K562 (cell line): Measurements from ENCODE around the gene FCRLA. TPM values are rescaled to one million over a fixed set of nuclear protein-coding genes. Genes with fewer than 3 reads are reported as not detected.

Experiments
- ARID3B ChIP-seq: fragments of 250-450 bp; sonication (Bioruptor Pico); IDR thresholded peaks from 2 replicates; pipeline ENCODE4 v1.4.0; 2020; ENCODE audit warnings: borderline replicate concordance
- BACH1 ChIP-seq: fragments of 200-800 bp; sonication (Bioruptor generic); IDR thresholded peaks from 2 replicates; pipeline ENCODE4 v1.6.1; 2016; ENCODE audit warnings: missing genetic modification characterization, missing compliant biosample characterization
- DMBX1 ChIP-seq: fragments of 250-450 bp; sonication (Bioruptor Pico); IDR thresholded peaks from 2 replicates; pipeline ENCODE4 v1.8.0; 2022; ENCODE audit warnings: inconsistent platforms, mild to moderate bottlenecking, moderate library complexity, borderline replicate concordance
- KLF10 ChIP-seq: fragments of 250-450 bp; sonication (Bioruptor Pico); IDR thresholded peaks from 2 replicates; pipeline ENCODE4 v1.6.1; 2021; ENCODE audit warnings: matching md5 sums
- MCM2 ChIP-seq: fragments of 450-650 bp; IDR thresholded peaks from 2 replicates; pipeline ENCODE4 v1.6.1; 2017; ENCODE audit warnings: low read depth, mild to moderate bottlenecking
- MGA ChIP-seq: fragments of 450-650 bp; IDR thresholded peaks from 2 replicates; pipeline ENCODE4 v1.6.1; 2016; ENCODE audit warnings: mild to moderate bottlenecking, moderate library complexity
- RFX5 ChIP-seq: IDR thresholded peaks from 2 replicates; pipeline ENCODE4 v1.6.1; 2011; ENCODE audit warnings: low read depth, mild to moderate bottlenecking, improper control_type of control experiment, low read length
- SFPQ ChIP-seq: fragments of 200-400 bp; formaldehyde crosslinking; IDR thresholded peaks from 2 replicates; pipeline ENCODE4 v1.6.1; 2017; ENCODE audit warnings: mild to moderate bottlenecking, low read depth, low read length, moderate library complexity
- VEZF1 ChIP-seq: fragments of 200-800 bp; sonication (Bioruptor generic); IDR thresholded peaks from 2 replicates; pipeline ENCODE4 v1.6.1; 2017; ENCODE audit warnings: missing genetic modification characterization, missing compliant biosample characterization
- ZNF217 ChIP-seq: sonication (generic); formaldehyde crosslinking; IDR thresholded peaks from 2 replicates; pipeline ENCODE4 v1.8.0; 2022; ENCODE audit warnings: mild to moderate bottlenecking, missing genetic modification reagents
- polyA plus RNA-seq, 8 experiments: library from polyadenylated mRNA; depleted of rRNA in 4 of 8; stranded (reverse) in 5 of 8; unstranded in 3 of 8; fragments of >200 nt; fragmentation: Nextera tagmentation in 2 of 8; fragmentation: Illumina TruSeq in 1 of 8; extraction: Ambion mirVana in 2 of 8; extraction: Trizol in 1 of 8; gene quantifications; 2 replicates each; pipeline versions ENCODE4 v1.2.1 to v1.2.3, GENCODE V29; 2011 to 2014; ENCODE audit warnings: inconsistent platforms in 1 of 8, missing spikeins in 1 of 8
- total RNA-seq, 7 experiments: library from RNA; depleted of rRNA in 6 of 7; stranded (reverse); fragments of >200 nt in 6 of 7; fragmentation: Illumina TruSeq in 2 of 7; extraction: Trizol in 2 of 7; gene quantifications; 2 replicates each; pipeline versions ENCODE4 v1.2.1 to v1.2.3, GENCODE V29; 2011 to 2021; ENCODE audit warnings: low replicate concordance in 1 of 7

The FCRLA gene
- total and polyA plus RNA-seq, 9 of the 15 experiments (the other 6 are each of a cell fraction or from before 2014, with no cell fraction given): 0.09 to 0.84 (median 0.44) TPM

- no peak for TF ChIP-seq MGA
- no peak for TF ChIP-seq RFX5
- TF ChIP-seq DMBX1 (CRISPR knock-in tag): 0 out of 2 replicates have a peak, but pooled peaks have one; percentile 39
- TF ChIP-seq SFPQ: no peak
- no peak for TF ChIP-seq VEZF1 (CRISPR knock-in tag)
- TF ChIP-seq MCM2: no peak
- TF ChIP-seq BACH1 (tag): peak; percentile 63
- no peak for TF ChIP-seq ARID3B (CRISPR knock-in tag)
- no peak for TF ChIP-seq KLF10
- TF ChIP-seq ZNF217: no peak
Observed at GRCh38 chr1:161706113-161706481, 932 bp upstream of the FCRLA start (continued).
